Tracheal epithelial cell (primary cell): Measurements from ENCODE around the gene GUF1. TPM values are rescaled to one million over a fixed set of nuclear protein-coding genes. Genes with fewer than 3 reads are reported as not detected.

ENCODE experiments used
- total RNA-seq: library from RNA; depleted of rRNA; stranded (reverse); fragments of >200 nt; gene quantifications from 2 replicates; pipeline ENCODE4 v1.2.1, GENCODE V29; 2014

The GUF1 gene
- 13.9 and 15.4 TPM in 2 replicates for total RNA-seq

GRCh38 chr4:44678094-44679041, at the start of gene GUF1:
Gene GUF1 (plus strand): TSS chr4:44678420. CDS start chr4:44678623, 203 bp downstream.

GRCh38 chr4:44651425-44651824, 26.8 kb upstream of the GUF1 start, which contains the start of gene YIPF7:
Gene YIPF7 (minus strand): TSS chr4:44651625. CDS start chr4:44650100, 1,525 bp downstream.

GRCh38 chr4:44726038-44726871, 48.0 kb downstream of the GUF1 start, which contains the start of gene GNPDA2:
Gene GNPDA2 (minus strand): TSS chr4:44726556. CDS start chr4:44722207, 4,349 bp downstream.

Other genes with a start within 250 kb of the GUF1 start
- gene KCTD8, start 229.6 kb upstream of the GUF1 start, total RNA-seq = not detected in 2 replicates
- gene YIPF7, start 26.8 kb upstream of the GUF1 start, total RNA-seq = not detected in 2 replicates
- 9.6 and 11.1 TPM in 2 replicates for gene GNPDA2, start 48.1 kb downstream of the GUF1 start, total RNA-seq